GM23248 (cell line): ENCODE data around the gene FCER2.

Experiments
- EZH2 ChIP-seq: fragments of 200-600 bp; sonication (generic); IDR thresholded peaks from 2 replicates; pipeline ENCODE4 v1.6.1; 2018; ENCODE audit warnings: antibody characterized with exemption, mild to moderate bottlenecking; ENCODE audit not compliant: insufficient read depth, poor library complexity, severe bottlenecking
- EZH2phosphoT487 ChIP-seq: fragments of 200-600 bp; sonication (generic); IDR thresholded peaks from 2 replicates; pipeline ENCODE4 v1.6.1; 2018; ENCODE audit warnings: antibody characterized with exemption, moderate library complexity, mild to moderate bottlenecking, low read depth; ENCODE audit not compliant: insufficient read depth

GRCh38 chr19:7639863-7640348 lies 62.0 kb downstream of the FCER2 start:
- TF ChIP-seq EZH2 (no peak), EZH2phosphoT487 (no peak)
